ENCODE results near the gene CLMN.
"Not testable (repeated sequence)": the region's sequence is repeated elsewhere in the genome, so short reads cannot be mapped to it uniquely, and the experiment has no call there.

Gene CLMN

DNA sequence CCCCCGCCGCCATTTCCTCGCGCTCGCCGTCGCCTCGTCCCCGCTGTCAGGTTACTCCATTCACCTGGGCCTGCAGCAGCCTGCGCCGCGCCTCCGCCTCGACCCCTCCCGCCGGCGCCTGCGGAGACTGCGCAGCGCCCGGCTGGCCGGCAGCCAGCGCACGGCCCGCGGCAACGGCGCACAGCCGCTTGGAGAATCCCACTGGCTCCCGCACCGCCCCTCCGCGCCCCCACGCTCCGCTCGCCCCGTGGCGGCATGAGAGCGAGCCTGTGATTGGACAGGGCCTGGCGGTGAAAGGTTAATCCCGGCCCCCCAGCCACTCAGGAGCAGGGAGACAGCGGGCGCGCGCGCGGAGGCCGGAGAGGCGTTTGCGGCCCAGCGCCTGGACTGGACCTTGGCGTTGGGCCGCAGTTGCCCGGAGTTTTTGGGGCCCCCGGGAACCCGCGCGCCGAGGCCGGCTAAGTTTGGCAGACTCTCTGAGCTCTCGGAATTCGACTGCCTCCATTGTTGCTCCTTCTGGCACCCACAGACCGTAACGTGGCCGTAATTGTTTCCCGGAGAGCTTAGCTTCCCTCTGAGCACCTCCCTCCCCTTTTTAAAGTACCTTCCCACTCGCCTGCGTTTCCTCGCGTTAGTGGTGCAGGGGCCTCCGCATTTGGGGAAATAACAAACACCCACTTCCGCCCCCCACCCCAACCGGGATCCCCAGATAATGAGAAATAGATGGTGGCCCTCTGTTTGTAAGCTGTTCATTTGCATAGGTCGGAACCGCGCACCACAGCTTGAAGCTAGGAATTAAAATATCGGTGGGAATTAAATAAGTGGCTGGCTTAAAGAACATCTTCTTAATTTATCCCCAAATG lies 162.2 kb downstream of the CLMN start, which contains the start of gene DICER1:
Gene DICER1 (minus strand): TSS at position 203 of the 863 bp plus-strand sequence. CDS start 24,071 bp downstream, outside the sequence.
- peak; percentile 93 for DNase-seq (ENCODE audit: low read depth)

DNA sequence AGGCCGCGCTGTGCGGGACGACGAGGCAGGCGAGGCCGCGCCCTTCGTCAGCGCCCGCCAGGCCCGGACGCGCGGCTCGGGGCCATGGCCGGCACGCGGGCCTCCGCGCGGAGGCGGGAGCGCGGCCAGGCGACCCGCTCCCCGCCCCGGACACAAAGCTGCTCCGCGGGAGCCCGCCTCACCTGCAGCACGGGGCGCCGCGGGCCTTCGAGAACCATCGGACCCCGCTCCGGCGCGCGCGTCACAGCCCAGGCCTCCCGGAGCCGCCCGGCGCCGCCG lies 162.7 kb downstream of the CLMN start:
- DNase-seq (ENCODE audit: low read depth) = no peak

DNA sequence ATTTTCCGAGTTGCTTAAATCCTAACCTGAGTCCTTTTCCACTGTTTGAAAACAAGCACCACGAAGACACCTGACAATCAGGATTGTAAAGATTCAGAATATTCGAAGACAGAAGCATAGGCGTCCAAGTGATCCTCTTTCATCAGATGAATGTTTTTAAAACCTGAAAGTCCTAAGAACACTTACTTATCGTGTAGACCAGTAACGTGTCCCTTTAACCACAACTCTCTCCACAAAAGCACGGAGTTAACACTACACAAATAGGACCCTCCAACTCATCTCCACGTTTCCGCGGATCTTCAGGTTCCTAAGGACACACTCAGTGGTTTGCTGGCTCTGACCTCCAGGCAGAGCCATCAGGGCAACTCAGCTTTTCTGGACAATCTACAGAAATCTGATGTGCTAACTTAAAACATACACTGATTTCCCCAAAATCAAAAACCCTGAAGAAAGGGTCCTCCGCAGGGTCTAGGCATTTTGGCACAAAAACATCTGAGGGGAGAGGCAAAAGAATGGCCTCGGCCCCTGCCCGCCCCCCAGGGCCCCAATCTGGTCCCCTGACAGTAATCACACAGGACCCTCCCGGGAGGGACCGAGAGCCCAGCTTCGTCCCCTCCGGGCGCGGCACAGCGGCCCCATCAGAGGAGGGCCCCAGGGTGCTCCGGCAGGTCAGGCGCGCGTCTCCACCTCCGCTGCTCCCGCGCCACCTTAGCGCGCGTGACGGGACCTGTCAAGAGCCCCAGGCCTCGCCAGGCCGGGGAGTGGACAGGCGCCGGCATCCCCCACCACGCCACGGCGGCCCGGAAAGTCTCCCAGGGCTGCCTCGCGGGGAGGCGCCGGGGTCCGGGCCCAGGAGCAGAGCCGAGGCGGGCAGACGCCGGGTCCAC lies 163.3 kb downstream of the CLMN start:
- DNase-seq (ENCODE audit: low read depth) = peak; percentile 7

DNA sequence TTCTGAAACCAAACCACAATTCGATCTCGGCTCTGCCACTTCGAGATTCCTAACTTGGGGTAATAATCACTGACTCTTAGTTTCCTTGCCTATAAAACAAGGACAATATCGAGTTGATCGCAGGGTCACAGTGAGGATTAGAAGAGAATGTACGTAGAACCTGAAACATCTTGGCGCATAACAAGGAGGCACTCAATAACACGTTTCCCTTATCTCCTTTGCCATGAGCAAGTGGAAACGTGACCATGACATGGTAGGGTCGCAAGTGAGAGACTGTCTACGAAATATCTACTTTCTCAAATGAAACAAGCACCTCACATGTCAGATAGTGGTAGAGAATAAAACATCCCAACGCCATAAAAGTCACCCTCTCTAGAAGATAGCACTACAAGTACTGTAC lies 164.7 kb downstream of the CLMN start:
- no peak for DNase-seq (ENCODE audit: low read depth)

DNA sequence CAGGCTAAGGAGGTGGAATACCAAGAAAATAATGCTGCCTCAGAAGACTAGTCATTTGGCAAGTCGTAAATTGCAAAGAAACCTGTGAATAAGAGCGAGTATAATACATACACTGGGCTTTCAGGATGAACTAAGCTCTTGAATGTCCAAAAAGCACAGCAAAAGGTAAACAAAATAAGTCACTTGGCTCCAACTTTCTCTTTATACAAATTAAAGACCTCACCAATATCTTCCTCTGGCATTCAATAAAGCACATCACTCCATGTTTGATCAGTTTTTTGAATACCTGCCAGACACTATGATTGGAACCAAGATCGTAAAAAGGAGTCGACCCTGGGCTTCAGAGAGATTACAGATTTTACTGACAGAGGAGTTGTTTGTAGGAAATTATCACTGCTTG lies 165.8 kb downstream of the CLMN start:
- DNase-seq (ENCODE audit: low read depth) = no peak

DNA sequence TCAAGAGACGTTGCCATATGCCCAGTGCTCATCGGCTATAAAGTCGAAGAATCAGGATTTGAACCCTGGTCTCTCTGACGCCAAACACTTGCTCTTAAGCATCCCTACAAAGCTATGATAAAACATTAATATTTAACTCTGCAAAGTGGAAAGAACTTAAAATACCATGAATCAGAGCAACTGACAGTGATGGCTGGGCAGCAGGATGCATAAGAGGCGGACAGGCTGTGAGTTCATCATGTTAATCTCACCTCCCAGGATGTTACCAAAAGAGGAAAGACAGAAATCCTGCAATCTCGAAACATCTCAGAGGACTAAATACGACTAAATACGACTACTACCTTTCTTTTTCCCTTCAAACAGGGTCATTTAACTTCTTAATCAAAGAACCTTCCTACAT lies 168.1 kb downstream of the CLMN start:
- no peak for DNase-seq (ENCODE audit: low read depth)

DNA sequence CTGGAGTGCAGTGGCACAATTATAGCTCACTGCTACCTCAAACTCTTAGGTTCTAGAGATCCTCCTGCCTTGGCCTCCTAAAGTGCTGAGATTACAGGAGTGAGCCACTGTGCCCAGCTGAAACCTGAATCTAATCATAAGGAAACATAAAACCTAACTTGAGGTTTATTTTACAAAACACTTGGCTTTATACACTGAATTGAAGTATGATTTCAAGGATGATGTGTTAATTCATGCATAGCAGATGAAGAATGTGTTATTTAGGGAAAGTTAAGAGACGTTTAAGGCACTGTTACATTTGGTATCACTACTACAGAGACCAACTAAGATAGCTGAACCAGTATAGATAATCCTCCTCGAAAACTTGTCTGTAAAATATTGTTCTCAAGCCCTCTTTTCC lies 168.8 kb downstream of the CLMN start:
- DNase-seq (ENCODE audit: low read depth) = no peak

DNA sequence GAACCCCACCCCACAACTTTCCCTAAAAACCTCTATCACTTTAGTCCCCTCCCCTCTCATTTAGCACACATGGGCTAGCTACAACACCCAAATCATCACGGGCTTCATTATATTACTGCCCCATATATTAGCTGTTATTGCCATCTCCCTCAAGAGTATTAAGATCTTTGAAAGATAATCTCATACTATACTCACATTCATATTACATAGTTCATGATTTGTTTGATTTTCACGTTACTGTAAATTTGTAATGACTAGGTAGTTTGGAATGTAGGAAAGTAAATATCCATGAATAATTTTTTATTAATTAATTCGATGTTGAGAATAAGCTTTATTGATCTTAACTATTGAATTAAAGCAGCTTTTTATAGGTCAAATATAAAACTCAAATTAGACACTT lies 170.3 kb downstream of the CLMN start:
- DNase-seq (ENCODE audit: low read depth) = no peak

DNA sequence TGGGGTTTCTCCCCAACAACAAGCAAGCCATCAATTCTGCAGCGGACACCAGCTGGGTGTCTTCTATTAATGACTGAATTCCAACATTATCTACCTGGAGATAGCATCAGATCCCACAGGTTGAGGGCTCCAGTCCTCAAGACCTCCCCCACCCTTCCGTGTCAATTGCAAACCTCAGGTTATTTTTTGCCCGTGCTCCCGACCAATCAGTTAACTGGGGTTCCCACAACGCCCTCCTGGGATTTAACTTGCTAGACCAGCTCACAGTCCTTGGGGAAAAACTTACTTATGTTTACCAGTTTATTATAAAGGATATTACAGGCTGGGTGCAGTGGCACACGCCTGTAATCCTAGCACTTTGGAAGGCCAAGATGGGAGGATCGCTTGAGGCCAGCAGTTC lies 172.1 kb downstream of the CLMN start:
- DNase-seq (ENCODE audit: low read depth) = no peak

DNA sequence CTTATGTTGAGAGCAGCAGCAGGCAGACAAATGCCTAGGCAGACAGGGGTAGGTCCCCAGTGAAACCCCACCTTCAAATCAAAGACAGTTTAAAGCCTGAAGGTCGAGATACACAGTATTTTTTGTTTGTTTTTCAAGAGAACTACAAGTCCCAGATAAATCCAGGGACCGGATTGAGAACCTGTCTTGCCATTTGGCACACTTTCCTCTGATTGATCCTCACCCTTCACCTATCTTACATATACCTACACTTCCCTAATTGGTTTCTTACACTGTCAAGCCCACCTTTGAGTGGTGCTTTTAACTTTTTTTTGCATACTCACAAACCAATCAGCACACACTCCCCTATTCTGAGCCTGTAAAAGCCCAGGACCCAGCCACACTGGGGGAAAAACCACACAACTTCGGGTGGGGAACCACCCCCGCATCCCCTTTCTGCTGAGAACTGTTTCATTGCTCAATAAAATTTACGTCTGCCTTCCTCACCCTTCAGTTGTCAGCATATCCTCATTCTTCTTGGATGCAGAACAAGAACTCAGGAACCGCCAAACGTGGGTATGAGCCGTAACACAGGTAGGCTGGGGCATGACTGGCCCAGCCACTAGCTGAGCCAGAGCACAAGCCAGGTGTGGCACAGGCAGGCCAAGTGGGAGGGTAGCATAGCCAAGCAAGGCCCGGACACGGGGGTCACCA lies 173.5 kb downstream of the CLMN start:
- DNase-seq (ENCODE audit: low read depth) = no peak

DNA sequence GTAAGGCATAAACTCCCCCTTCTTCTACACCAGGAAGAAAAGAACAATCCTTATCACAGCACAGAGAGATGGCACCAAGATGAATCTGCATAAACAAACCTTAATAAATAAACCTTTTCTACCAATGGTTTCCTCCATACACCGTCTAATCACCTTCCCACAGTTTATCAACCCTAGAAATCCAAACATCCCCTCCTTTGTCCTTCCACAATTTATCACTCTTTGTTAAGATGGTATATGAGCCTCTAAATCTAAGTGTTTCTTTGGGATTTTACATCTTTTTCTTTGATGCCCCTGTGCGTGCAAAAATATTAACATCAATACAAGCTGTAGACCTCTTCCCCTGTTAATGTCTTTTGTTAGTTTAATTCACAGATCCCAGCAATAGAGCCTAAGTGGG lies 174.9 kb downstream of the CLMN start:
- no peak for DNase-seq (ENCODE audit: low read depth)

DNA sequence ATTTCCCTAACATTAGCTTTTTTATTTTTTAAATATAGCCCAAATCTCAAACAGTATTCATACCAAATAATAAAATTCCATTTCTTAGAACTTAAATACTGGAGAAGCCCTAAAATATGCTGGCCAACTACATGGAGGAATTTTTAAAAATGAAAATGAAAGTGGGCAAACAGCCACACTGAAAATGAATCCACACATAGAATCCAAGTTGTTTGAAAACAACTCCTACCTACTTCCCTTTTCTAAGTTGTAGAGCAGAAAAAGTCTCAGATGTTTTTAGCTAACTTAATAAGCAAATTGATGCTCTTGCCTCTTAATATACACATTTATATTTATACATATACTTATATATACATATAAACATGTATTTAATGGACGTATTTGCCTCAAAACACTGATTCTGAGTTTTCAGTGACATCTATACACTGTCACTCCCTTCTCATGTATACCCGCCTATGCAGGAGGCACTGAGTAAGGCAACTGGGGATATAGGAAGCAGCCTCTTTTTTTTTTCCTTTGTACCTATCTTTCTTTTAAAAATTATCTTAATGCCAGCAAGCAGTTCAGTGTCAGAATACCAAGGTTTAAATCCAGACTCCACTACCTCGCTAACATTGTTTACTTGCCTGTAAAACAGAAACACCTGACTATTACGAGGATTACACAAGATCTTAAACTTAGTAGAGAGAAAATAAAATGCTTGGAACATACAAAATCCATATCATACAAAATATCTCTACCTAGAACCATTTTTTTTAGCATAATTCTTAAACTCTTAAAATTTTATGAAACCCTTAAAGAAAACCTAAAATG lies 175.7 kb downstream of the CLMN start:
- DNase-seq (ENCODE audit: low read depth) = no peak

DNA sequence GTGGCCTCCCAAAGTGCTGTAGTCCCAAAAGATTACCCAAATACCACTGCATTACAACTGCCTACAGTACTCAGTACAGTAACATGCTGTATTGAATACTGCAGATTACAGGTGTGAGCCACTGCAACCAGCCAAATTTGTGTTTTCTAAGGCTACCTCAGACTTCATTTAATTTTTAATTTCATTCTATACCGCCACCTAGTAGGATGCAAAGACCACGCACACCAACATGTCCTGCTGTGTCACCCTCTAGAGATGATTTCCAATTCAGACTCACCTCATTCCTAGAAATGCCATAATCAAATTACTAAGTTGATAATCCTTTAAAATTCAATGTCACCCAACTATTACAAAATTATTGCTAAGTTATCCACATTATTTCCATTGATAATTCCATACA lies 177.5 kb downstream of the CLMN start:
- no peak for DNase-seq (ENCODE audit: low read depth)

DNA sequence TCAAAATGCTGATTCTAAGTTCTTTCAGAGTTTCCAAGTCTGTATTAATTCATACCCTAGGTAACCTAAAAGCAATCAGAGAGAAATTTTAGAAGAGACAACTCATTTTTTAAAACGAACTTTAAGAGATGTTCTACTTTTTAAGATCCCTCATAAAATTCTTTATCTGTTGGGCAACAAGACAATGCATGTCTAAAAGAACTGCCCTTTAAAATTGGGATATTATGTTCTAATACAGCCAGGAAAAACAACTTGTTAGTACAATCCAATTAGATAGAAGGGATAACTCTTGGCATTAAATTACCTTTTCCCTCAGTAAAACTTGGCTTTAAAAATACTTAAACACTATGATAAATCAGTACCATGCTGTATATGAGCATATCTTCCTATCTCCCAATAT lies 178.0 kb downstream of the CLMN start:
- DNase-seq (ENCODE audit: low read depth) = no peak

DNA sequence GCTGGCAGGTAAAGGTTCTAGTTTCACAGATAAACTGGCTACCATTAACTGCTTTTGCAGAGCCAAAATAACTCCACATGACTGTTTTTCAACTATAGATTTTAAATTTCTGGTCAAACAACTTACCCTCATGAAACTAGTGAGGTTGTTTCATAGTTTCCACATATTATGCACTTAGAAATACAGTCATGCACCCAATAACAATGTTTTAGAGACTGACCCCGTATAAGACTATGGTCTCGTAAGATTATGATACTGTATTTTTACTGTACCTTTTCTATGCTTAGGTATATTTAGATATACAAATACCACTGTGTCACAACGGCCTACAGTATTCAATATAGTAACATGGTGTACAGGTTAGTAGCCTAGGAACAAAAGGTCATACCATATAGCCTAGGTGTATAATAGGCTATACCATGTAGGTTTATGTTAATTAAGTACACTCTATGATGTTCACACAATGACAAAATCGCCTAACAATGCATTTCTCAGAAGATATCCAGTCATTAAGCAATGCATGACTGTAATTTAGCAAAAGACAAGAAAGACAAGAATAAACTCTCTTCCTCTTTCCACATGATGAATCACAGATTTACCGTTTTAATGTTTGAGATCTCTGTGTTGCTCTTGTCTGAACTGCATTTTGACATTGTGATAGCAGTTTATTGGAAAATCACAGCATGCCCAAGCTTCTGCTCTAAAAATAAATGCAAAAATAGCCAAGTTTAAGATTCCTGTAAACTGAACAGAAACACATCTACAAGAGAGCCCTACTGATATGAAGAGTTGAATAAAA lies 179.4 kb downstream of the CLMN start:
- no peak for DNase-seq (ENCODE audit: low read depth)

DNA sequence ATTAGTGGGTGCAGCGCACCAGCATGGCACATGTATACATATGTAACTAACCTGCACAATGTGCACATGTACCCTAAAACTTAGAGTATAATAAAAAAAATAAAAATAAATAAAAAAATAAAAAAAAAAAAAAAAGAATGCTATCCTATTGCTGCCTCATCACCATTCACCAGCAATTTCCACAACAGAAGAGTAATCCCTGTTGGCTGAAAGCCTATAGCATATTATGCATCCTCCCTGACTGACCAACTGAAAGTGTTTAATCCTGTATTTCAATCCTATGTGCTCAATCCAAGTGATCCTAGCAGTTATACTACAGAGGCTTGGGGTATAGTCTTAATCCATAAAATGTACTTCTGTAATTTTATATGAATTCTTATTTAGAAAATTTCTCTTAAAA lies 180.8 kb downstream of the CLMN start:
- no peak for DNase-seq (ENCODE audit: low read depth)

DNA sequence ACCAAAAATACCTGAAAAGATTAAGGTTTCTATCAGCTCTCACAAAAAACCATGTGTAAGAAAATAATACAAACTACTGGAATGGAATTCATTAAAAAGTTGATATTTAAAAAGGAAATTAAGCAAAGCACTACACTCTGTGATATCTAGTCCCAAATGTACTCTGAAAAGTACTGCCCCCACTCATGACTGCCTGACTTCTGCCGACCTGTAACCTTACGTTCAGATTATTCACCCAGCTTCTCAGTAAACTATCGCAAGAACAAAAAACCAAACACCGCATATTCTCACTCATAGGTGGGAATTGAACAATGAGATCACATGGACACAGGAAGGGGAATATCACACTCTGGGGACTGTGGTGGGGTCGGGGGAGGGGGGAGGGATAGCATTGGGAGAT lies 181.3 kb downstream of the CLMN start:
- not testable (repeated sequence) for DNase-seq (ENCODE audit: low read depth)

DNA sequence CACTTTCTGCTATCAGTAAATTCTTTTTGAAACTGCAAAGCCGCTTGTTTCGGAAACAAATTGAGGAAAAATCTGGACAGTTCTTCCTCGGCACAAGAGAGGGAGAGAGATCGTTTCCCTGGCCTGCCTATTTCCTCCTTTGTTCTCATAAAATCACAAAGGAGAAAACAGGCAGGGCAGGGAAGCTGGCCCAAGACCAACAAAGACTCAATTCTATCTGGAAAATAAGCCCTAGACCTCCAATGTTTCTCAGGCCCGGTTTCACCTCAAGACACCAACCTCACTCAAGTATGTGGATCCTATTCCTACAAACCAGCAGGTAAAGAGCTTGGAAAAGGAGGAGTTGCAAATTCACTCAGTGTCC lies 181.9 kb downstream of the CLMN start:
- no peak for DNase-seq (ENCODE audit: low read depth)

DNA sequence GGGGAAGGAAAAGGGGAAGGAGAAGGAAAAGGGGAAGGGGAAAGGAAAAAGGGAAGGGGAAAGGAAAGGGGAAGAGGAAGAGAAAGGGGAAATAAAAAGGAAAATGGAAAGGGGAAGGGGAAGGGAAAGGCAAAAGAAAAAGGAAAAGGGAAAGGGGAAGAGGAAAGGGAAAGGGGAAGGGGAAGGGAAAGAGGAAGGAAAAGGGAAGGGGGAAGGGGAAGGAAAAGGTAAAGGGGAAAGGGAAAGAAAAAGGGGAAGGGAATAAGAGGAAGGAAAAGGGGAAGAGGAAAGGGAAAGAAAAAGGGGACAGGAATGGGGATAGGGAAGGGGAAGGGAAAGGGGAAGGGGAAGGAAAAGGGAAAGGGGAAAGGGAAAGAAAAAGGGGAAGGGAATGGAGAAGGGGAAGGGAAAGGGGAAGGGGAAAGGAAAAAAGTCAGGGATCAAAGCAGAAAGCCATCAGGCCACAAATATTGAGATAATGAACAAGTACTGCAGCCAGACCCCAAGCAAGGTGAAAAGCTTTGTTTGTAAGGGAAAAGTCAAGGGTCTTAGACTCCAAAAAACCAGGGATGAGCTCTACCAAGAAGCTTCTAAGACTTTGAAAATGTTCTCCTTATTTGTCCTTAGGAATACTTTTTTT lies 182.4 kb downstream of the CLMN start:
- DNase-seq (ENCODE audit: low read depth) = no peak

DNA sequence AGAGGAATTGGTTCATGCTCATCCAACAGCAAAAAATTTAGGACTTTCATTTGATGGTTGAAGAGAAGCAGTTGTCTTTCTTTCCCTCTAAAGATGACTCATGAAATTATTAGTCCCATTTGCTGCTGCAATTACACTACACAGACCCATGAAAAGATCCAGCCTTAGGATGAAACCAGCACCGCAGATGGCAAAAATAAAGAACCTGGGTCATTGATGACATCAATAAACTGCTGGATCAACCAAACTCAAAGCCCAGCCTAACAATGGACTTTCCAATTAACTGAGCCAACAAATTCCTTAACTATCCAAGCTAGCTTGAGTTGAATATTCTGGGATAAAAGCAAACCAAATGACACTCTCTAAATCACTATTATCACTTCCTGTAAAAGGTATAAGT lies 183.1 kb downstream of the CLMN start:
- no peak for DNase-seq (ENCODE audit: low read depth)
